HEK293T (cell line): ENCODE results near the gene SPRN.

ENCODE experiments used
- ARNT ChIP-seq: fragments of 450-650 bp; IDR thresholded peaks from 2 replicates; pipeline ENCODE4 v1.6.1; 2017; ENCODE audit warnings: mild to moderate bottlenecking
- BHLHE40 ChIP-seq: fragments of 450-650 bp; IDR thresholded peaks from 2 replicates; pipeline ENCODE4 v1.6.1; 2016; ENCODE audit warnings: mild to moderate bottlenecking, moderate library complexity, borderline replicate concordance
- FOXK2 ChIP-seq: fragments of 450-650 bp; IDR thresholded peaks from 2 replicates; pipeline ENCODE4 v1.6.1; 2016; ENCODE audit warnings: mild to moderate bottlenecking
- HDGF ChIP-seq: fragments of 450-650 bp; IDR thresholded peaks from 2 replicates; pipeline ENCODE4 v1.6.1; 2017; ENCODE audit warnings: antibody characterized with exemption, borderline replicate concordance
- L3MBTL2 ChIP-seq: fragments of 450-650 bp; conservative IDR thresholded peaks from 2 replicates; pipeline ENCODE4 v1.6.1; 2016; ENCODE audit warnings: mild to moderate bottlenecking
- NFRKB ChIP-seq: fragments of 450-650 bp; IDR thresholded peaks from 2 replicates; pipeline ENCODE4 v1.6.1; 2016; ENCODE audit warnings: mild to moderate bottlenecking, moderate library complexity
- PKNOX1 ChIP-seq: fragments of 450-650 bp; IDR thresholded peaks from 2 replicates; pipeline ENCODE4 v1.6.1; 2016
- SP1 ChIP-seq: fragments of 450-650 bp; IDR thresholded peaks from 2 replicates; pipeline ENCODE4 v1.6.1; 2017
- ZNF384 ChIP-seq: fragments of 450-650 bp; IDR thresholded peaks from 2 replicates; pipeline ENCODE4 v1.6.1; 2016

- TF ChIP-seq FOXK2, result no peak
- TF ChIP-seq SP1, result no peak
- TF ChIP-seq HDGF, result no peak
- no peak for TF ChIP-seq ARNT
- TF ChIP-seq ZNF384, result no peak
- no peak for TF ChIP-seq BHLHE40
- TF ChIP-seq L3MBTL2, result no peak
- TF ChIP-seq PKNOX1, result no peak
- TF ChIP-seq NFRKB, result no peak
Observed at GRCh38 chr10:133440633-133441285, 16.3 kb upstream of the SPRN start.
